GM19238 (cell line): ENCODE results near the gene NSUN5.
"Not testable (repeated sequence)": the region's sequence is repeated elsewhere in the genome, so short reads cannot be mapped to it uniquely, and the experiment has no call there.

Experiments used
- DNase-seq: peaks from one replicate; pipeline ENCODE4 v3.0.0; 2011; ENCODE audit warnings: low spot score; ENCODE audit not compliant: insufficient read length

NSUN5 gene

GRCh38 chr7:73308665-73309214, at the start of gene NSUN5:
TSS of gene NSUN5 (minus strand) at chr7:73308826. CDS start at chr7:73308790, 36 bp downstream.
- peak; percentile 97 for DNase-seq

- DNase-seq = no peak
These were observed 47.5 kb upstream of the NSUN5 start for GRCh38 chr7:73356159-73356558.

- DNase-seq = no peak
These were observed 46.2 kb upstream of the NSUN5 start for GRCh38 chr7:73354821-73355220.

- no peak for DNase-seq
These were observed 45.6 kb upstream of the NSUN5 start for GRCh38 chr7:73354196-73354595.

- DNase-seq = no peak
These were observed 44.6 kb upstream of the NSUN5 start for GRCh38 chr7:73353243-73353642.

- no peak for DNase-seq
These were observed 44.2 kb upstream of the NSUN5 start for GRCh38 chr7:73352784-73353183.

GRCh38 chr7:73351447-73352167, 43.0 kb upstream of the NSUN5 start:
- DNase-seq = no peak

GRCh38 chr7:73350306-73351068, 41.9 kb upstream of the NSUN5 start:
- DNase-seq = no peak

GRCh38 chr7:73349763-73350162, 41.1 kb upstream of the NSUN5 start:
- no peak for DNase-seq

GRCh38 chr7:73345951-73346350, 37.3 kb upstream of the NSUN5 start:
- DNase-seq = no peak

GRCh38 chr7:73345538-73345937, 36.9 kb upstream of the NSUN5 start:
- DNase-seq = no peak

- DNase-seq = no peak
These were observed 35.2 kb upstream of the NSUN5 start for GRCh38 chr7:73343671-73344380.

- DNase-seq = no peak
These were observed 34.0 kb upstream of the NSUN5 start for GRCh38 chr7:73342645-73343044.

- DNase-seq = no peak
These were observed 33.3 kb upstream of the NSUN5 start for GRCh38 chr7:73341877-73342276.

GRCh38 chr7:73340514-73340913, 31.9 kb upstream of the NSUN5 start:
- DNase-seq = no peak

- no peak for DNase-seq
These were observed 29.7 kb upstream of the NSUN5 start for GRCh38 chr7:73338321-73338720.

- no peak for DNase-seq
These were observed 23.8 kb upstream of the NSUN5 start for GRCh38 chr7:73332447-73332846.

GRCh38 chr7:73330772-73331171, 22.1 kb upstream of the NSUN5 start:
- DNase-seq = no peak

GRCh38 chr7:73329861-73330581, 21.4 kb upstream of the NSUN5 start:
- no peak for DNase-seq

GRCh38 chr7:73328696-73329095, 20.1 kb upstream of the NSUN5 start:
- no peak for DNase-seq

GRCh38 chr7:73327922-73328321, 19.3 kb upstream of the NSUN5 start, which contains the start of the genes FKBP6 and TRIM50:
TSS of gene FKBP6 (plus strand) at chr7:73328161. CDS start at chr7:73328429, 268 bp downstream.
TSS of gene TRIM50 (minus strand) at chr7:73328082. CDS start at chr7:73324787, 3,295 bp downstream.
- not testable (repeated sequence) for DNase-seq
